CD14-positive monocyte (primary cell): ENCODE measurements around the gene VPS35L. TPM values are rescaled to one million over a fixed set of nuclear protein-coding genes. Genes with fewer than 3 reads are reported as not detected.

Experiments used
- DNase-seq, 3 donors: peaks; one replicate each; pipeline ENCODE4 v3.0.0-alpha.2; 2011 to 2022
- H2AFZ ChIP-seq: 2 replicates; pipeline ENCODE4 v1.6.0; 2012; ENCODE audit warnings: mild to moderate bottlenecking, low read depth, low read length, inconsistent platforms; ENCODE audit not compliant: insufficient read depth, poor library complexity, severe bottlenecking
- H3K27ac ChIP-seq, 2 donors: 1 replicate in 1 of 2; 2 replicates in 1 of 2; pipeline ENCODE4 v1.5.1; 2012 to 2013; ENCODE audit warnings: low read length in 2 of 2, control low read depth in 1 of 2, inconsistent platforms in 1 of 2, low read depth in 1 of 2, mild to moderate bottlenecking in 1 of 2
- H3K27me3 ChIP-seq, 2 donors: one replicate each; pipeline versions ENCODE4 v1.6.0 to v1.6.1; 2011 to 2013; ENCODE audit warnings: low read length in 2 of 2; ENCODE audit not compliant: control insufficient read depth in 2 of 2, insufficient read depth in 2 of 2
- H3K36me3 ChIP-seq, 2 donors: replicated peaks in 1 of 2; 1 replicate in 1 of 2; 2 replicates in 1 of 2; pipeline versions ENCODE4 v1.5.1 to v1.6.1; 2012 to 2013; ENCODE audit warnings: low read length in 2 of 2, control low read depth in 1 of 2, inconsistent platforms in 1 of 2, mild to moderate bottlenecking in 1 of 2; ENCODE audit not compliant: insufficient read depth in 2 of 2, control insufficient read depth in 1 of 2
- H3K4me1 ChIP-seq, 2 donors: 1 replicate in 1 of 2; 2 replicates in 1 of 2; pipeline versions ENCODE4 v1.5.1 to v1.6.1; 2012 to 2013; ENCODE audit warnings: low read length in 2 of 2, control low read depth in 1 of 2, inconsistent platforms in 1 of 2, mild to moderate bottlenecking in 1 of 2, moderate library complexity in 1 of 2; ENCODE audit not compliant: insufficient read depth in 2 of 2, control insufficient read depth in 1 of 2
- H3K4me2 ChIP-seq: replicated peaks from 2 replicates; pipeline ENCODE3; 2012; ENCODE audit warnings: low read length, moderate library complexity, mild to moderate bottlenecking; ENCODE audit not compliant: poor library complexity, severe bottlenecking; ENCODE audit errors: extremely low read depth
- H3K4me3 ChIP-seq, 3 experiments: fragments of 200-600 bp in 1 of 3; sonication (generic) in 1 of 3; replicated peaks in 1 of 3; 1 replicate in 2 of 3; 2 replicates in 1 of 3; pipeline ENCODE4 v1.5.1; 2011 to 2013; ENCODE audit warnings: low read length in 3 of 3, mild to moderate bottlenecking in 3 of 3, control low read depth in 2 of 3, low read depth in 2 of 3, inconsistent platforms in 1 of 3, moderate library complexity in 1 of 3
- H3K79me2 ChIP-seq: 2 replicates; pipeline ENCODE4 v1.6.0; 2012; ENCODE audit warnings: mild to moderate bottlenecking, control low read depth, inconsistent platforms, low read length, moderate library complexity; ENCODE audit not compliant: insufficient read depth
- H3K9ac ChIP-seq: 2 replicates; pipeline ENCODE4 v1.6.0; 2017; ENCODE audit warnings: low read length, mild to moderate bottlenecking; ENCODE audit not compliant: insufficient read depth, poor library complexity, severe bottlenecking
- H3K9me3 ChIP-seq, 2 donors: replicated peaks in 1 of 2; 1 replicate in 1 of 2; 2 replicates in 1 of 2; pipeline versions ENCODE4 v1.5.1 to v1.6.1; 2012 to 2013; ENCODE audit warnings: low read length in 2 of 2, control low read depth in 1 of 2; ENCODE audit not compliant: control insufficient read depth in 1 of 2, insufficient read depth in 1 of 2
- H4K20me1 ChIP-seq: 2 replicates; pipeline ENCODE4 v1.6.0; 2012; ENCODE audit warnings: mild to moderate bottlenecking, low read length, control low read depth, moderate library complexity; ENCODE audit not compliant: insufficient read depth
- H3K27ac Mint-ChIP-seq, 7 donors: one replicate each; pipeline ENCODE4 v1.8.0; 2020; ENCODE audit warnings: mild to moderate bottlenecking in 7 of 7, mixed read lengths in 7 of 7, moderate library complexity in 6 of 7, inconsistent platforms in 2 of 7
- H3K27me3 Mint-ChIP-seq, 3 donors: one replicate each; pipeline ENCODE4 v1.8.0; 2021 to 2022; ENCODE audit warnings: low read depth in 3 of 3, mild to moderate bottlenecking in 3 of 3, mixed read lengths in 3 of 3, moderate library complexity in 3 of 3, inconsistent platforms in 1 of 3
- H3K36me3 Mint-ChIP-seq, 2 donors: one replicate each; pipeline ENCODE4 v1.8.0; 2020; ENCODE audit warnings: mixed read lengths in 2 of 2, inconsistent platforms in 1 of 2, mild to moderate bottlenecking in 1 of 2
- H3K4me1 Mint-ChIP-seq: one replicate; pipeline ENCODE4 v1.8.0; 2020; ENCODE audit warnings: mild to moderate bottlenecking, mixed read lengths
- H3K4me3 Mint-ChIP-seq, 2 donors: one replicate each; pipeline ENCODE4 v1.8.0; 2020; ENCODE audit warnings: mild to moderate bottlenecking in 2 of 2, mixed read lengths in 2 of 2, moderate library complexity in 1 of 2
- H3K9me3 Mint-ChIP-seq, 7 donors: one replicate each; pipeline ENCODE4 v1.8.0; 2020 to 2022; ENCODE audit warnings: mixed read lengths in 7 of 7, mild to moderate bottlenecking in 6 of 7, moderate library complexity in 6 of 7, inconsistent platforms in 2 of 7
- CTCF ChIP-seq: fragments of 200-600 bp; IDR thresholded peaks from one replicate; pipeline ENCODE4 v1.8.0; 2022; ENCODE audit warnings: antibody characterized with exemption, mild to moderate bottlenecking
- WGBS: methylation state at CpG from one replicate; pipeline ENCODE4 v1.1.5; 2013; ENCODE audit warnings: missing lambda C conversion rate; ENCODE audit not compliant: insufficient coverage; 5-methylcytosine and 5-hydroxymethylcytosine counted together
- intact Hi-C, 2 donors: fragments of 100-400 bp; cut with micrococcal nuclease; formaldehyde crosslinking; loops; one replicate each; pipeline versions ENCODE4 v1.15.0 to v1.15.1; 2023
- polyA plus RNA-seq, 3 donors: library from polyadenylated mRNA; depleted of rRNA in 1 of 3; unstranded in 2 of 3; stranded (reverse) in 1 of 3; fragments of 300-500 nt in 2 of 3; fragments of >200 nt in 1 of 3; fragmentation: Illumina TruSeq in 2 of 3; gene quantifications; 1 replicate in 2 of 3; 2 replicates in 1 of 3; pipeline ENCODE4 v1.2.3, GENCODE V29; 2012 to 2021

Gene VPS35L
- polyA plus RNA-seq, 3 donors: 29.7 to 51.4 (median 48.8) TPM

GRCh38 chr16:19666477-19666876, 111.0 kb downstream of the VPS35L start:
- Mint-ChIP-seq H3K36me3 (peaks cover 60 to 82% of the 10 kb centered on the region in 2 donors), H3K27me3 (no peaks in the 10 kb centered on the region)

GRCh38 chr16:19672378-19672777, 116.9 kb downstream of the VPS35L start:
- peaks cover 44 to 93% of the 10 kb centered on the region in 2 donors for H3K36me3 ChIP-seq
- H3K9me3 ChIP-seq: no peaks in the 10 kb centered on the region
- peak overlapping the region in 2 of 7 donors; percentile 18 to 27 for H3K27ac Mint-ChIP-seq
- no peaks in the 10 kb centered on the region for H3K4me1 ChIP-seq
- no peak overlapping the region for H3K4me2 ChIP-seq
- peaks cover 63 to 83% of the 10 kb centered on the region in 2 donors for H3K36me3 Mint-ChIP-seq
- no peak overlapping the region for H3K4me3 Mint-ChIP-seq
- no peak overlapping the region for H2AFZ ChIP-seq
- TF ChIP-seq CTCF: no peak
- no peak overlapping the region for H3K4me3 ChIP-seq
- peaks cover 0 to 2% (median 0%) of the 10 kb centered on the region in 3 donors for H3K27me3 Mint-ChIP-seq
- H3K9ac ChIP-seq: no peak overlapping the region
- intact Hi-C loops: no loop called here
- no peaks in the 10 kb centered on the region for H3K27me3 ChIP-seq
- no peaks in the 10 kb centered on the region for H3K79me2 ChIP-seq
- DNase-seq: no peak
- H4K20me1 ChIP-seq: no peaks in the 10 kb centered on the region
- H3K4me1 Mint-ChIP-seq: no peaks in the 10 kb centered on the region
- no peak overlapping the region for H3K27ac ChIP-seq
- 100% methylated on average over 2 of the region's 4 CpGs for WGBS
- H3K9me3 Mint-ChIP-seq: no peaks in the 10 kb centered on the region

More at GRCh38 chr16:19666477-19666876, 111.0 kb downstream of the VPS35L start:
- H3K4me1 Mint-ChIP-seq: no peaks in the 10 kb centered on the region
- no CpG with 5 or more reads among the region's 3 CpGs for WGBS
- H3K4me3 Mint-ChIP-seq: no peak overlapping the region
- Histone ChIP-seq H3K36me3 (peaks cover 23 to 62% of the 10 kb centered on the region in 2 donors), H3K27ac (no peak overlapping the region), H3K4me3 (no peak overlapping the region), H2AFZ (no peak overlapping the region), H3K4me2 (no peak overlapping the region), H3K9ac (no peak overlapping the region), H3K4me1 (no peaks in the 10 kb centered on the region), H4K20me1 (no peaks in the 10 kb centered on the region), H3K9me3 (no peaks in the 10 kb centered on the region), H3K79me2 (no peaks in the 10 kb centered on the region), H3K27me3 (no peaks in the 10 kb centered on the region)
- peaks cover 0 to 6% (median 4%) of the 10 kb centered on the region in 7 donors for H3K9me3 Mint-ChIP-seq
- no peak for DNase-seq
- peak overlapping the region in 2 of 7 donors; percentile 23 to 35 for H3K27ac Mint-ChIP-seq
- intact Hi-C loops: no loop called here
- TF ChIP-seq CTCF: no peak
